GM12878 (cell line): ENCODE measurements around the gene HDAC8. TPM values are rescaled to one million over a fixed set of nuclear protein-coding genes. Genes with fewer than 3 reads are reported as not detected.

Experiments used
- ATAC-seq: fragments of 200-7000 bp; cut with Tn5 transposase; 3 replicates; pipeline ENCODE4 v1.9.1; 2020; ENCODE audit warnings: mild to moderate bottlenecking, moderate library complexity
- BruUV-seq: library from RNA; stranded (reverse); fragments of 400-500 nt; replicated peaks from 2 replicates; lab custom pipeline; 2021; lab: Mats Ljungman, UMichigan
- CTCF ChIA-PET: fragments of 300-600 bp; sonication (Branson Sonifier 250); formaldehyde crosslinking; extraction: SDS; loops from one replicate; lab custom pipeline; 2021; ENCODE audit warnings: inconsistent platforms; lab: Yijun Ruan, JAX
- POLR2A ChIA-PET: fragments of 350-600 bp; formaldehyde crosslinking; extraction: SDS; loops from one replicate; lab custom pipeline; 2021; ENCODE audit warnings: inconsistent platforms; lab: Charles Lee
- RAD21 ChIA-PET: fragments of 300-600 bp; sonication (Branson Sonifier 250); formaldehyde crosslinking; loops from one replicate; lab custom pipeline; 2023; ENCODE audit warnings: antibody characterized with exemption; ENCODE audit not compliant: unreplicated experiment; lab: Charles Lee
- SMC1A ChIA-PET: fragments of 300-600 bp; sonication (Branson Sonifier 250); formaldehyde crosslinking; loops from one replicate; lab custom pipeline; 2023; ENCODE audit not compliant: unreplicated experiment, uncharacterized antibody; lab: Charles Lee
- DNase-seq: peaks from one replicate; pipeline ENCODE4 v3.0.0-alpha.2; 2011; ENCODE audit warnings: low read depth, low spot score
- FAIRE-seq: peaks from 3 replicates; lab custom pipeline; 2011; peaks lifted over from hg19 to GRCh38; lab: Jason Lieb, UNC
- H2AFZ ChIP-seq: 2 replicates; pipeline ENCODE4 v1.6.0; 2011; ENCODE audit warnings: low read depth, low read length, control low read depth; ENCODE audit not compliant: control insufficient read depth
- H3K27ac ChIP-seq: 2 replicates; pipeline ENCODE4 v1.5.1; 2011; ENCODE audit warnings: control low read depth; ENCODE audit not compliant: control insufficient read depth, insufficient read depth
- H3K27me3 ChIP-seq, 2 experiments: replicated peaks in 1 of 2; 2 replicates each; pipeline versions ENCODE4 v1.6.0 to v1.6.1; 2011; ENCODE audit warnings: low read length in 1 of 2; ENCODE audit not compliant: control insufficient read depth in 2 of 2, insufficient read depth in 2 of 2
- H3K36me3 ChIP-seq, 2 experiments: 2 replicates each; pipeline ENCODE4 v1.5.1; 2011; ENCODE audit warnings: low read length in 1 of 2; ENCODE audit not compliant: control insufficient read depth in 2 of 2, insufficient read depth in 2 of 2
- H3K4me1 ChIP-seq: 2 replicates; pipeline ENCODE4 v1.6.1; 2011; ENCODE audit warnings: mild to moderate bottlenecking, low read length, moderate library complexity, mixed read lengths; ENCODE audit not compliant: control insufficient read depth, insufficient read depth
- H3K4me2 ChIP-seq: 2 replicates; pipeline ENCODE4 v1.6.0; 2011; ENCODE audit warnings: control low read depth; ENCODE audit not compliant: control insufficient read depth, insufficient read depth
- H3K4me3 ChIP-seq: fragments of 200-600 bp; sonication (generic); 2 replicates; pipeline ENCODE4 v1.5.1; 2016
- H3K79me2 ChIP-seq: 2 replicates; pipeline ENCODE4 v1.6.0; 2011; ENCODE audit warnings: low read length; ENCODE audit not compliant: control insufficient read depth, insufficient read depth
- H3K9ac ChIP-seq: 2 replicates; pipeline ENCODE4 v1.8.0; 2011; ENCODE audit warnings: low read length, control low read depth, mixed read lengths; ENCODE audit not compliant: control insufficient read depth, insufficient read depth
- H3K9me3 ChIP-seq: replicated peaks from 3 replicates; pipeline ENCODE4 v1.5.1; 2011; ENCODE audit warnings: mild to moderate bottlenecking, low read length; ENCODE audit not compliant: control insufficient read depth, insufficient read depth
- H4K20me1 ChIP-seq: 2 replicates; pipeline ENCODE4 v1.6.0; 2011; ENCODE audit not compliant: control insufficient read depth, insufficient read depth
- CHD2 ChIP-seq: IDR thresholded peaks from 2 replicates; pipeline ENCODE4 v1.6.1; 2011; ENCODE audit warnings: low read depth, low read length, improper control_type of control experiment, borderline replicate concordance
- CHD4 ChIP-seq: fragments of 200-600 bp; sonication (generic); IDR thresholded peaks from 2 replicates; pipeline ENCODE4 v1.6.1; 2016; ENCODE audit warnings: mild to moderate bottlenecking
- E2F4 ChIP-seq: IDR thresholded peaks from 2 replicates; pipeline ENCODE4 v1.6.1; 2012; ENCODE audit warnings: low read depth, low read length, improper control_type of control experiment
- E4F1 ChIP-seq: fragments of 450-650 bp; IDR thresholded peaks from 2 replicates; pipeline ENCODE4 v1.6.1; 2018; ENCODE audit warnings: borderline replicate concordance, mild to moderate bottlenecking; ENCODE audit not compliant: partially characterized antibody
- ESRRA ChIP-seq: IDR thresholded peaks from 2 replicates; pipeline ENCODE4 v1.6.1; 2012; ENCODE audit warnings: mild to moderate bottlenecking, low read length, improper control_type of control experiment
- KLF5 ChIP-seq: fragments of 450-650 bp; IDR thresholded peaks from 2 replicates; pipeline ENCODE4 v1.6.1; 2014; ENCODE audit warnings: mild to moderate bottlenecking; ENCODE audit not compliant: partially characterized antibody
- NFYA ChIP-seq: IDR thresholded peaks from 2 replicates; pipeline ENCODE4 v1.6.1; 2011; ENCODE audit warnings: low read depth, mild to moderate bottlenecking, low read length, improper control_type of control experiment, borderline replicate concordance
- RB1 ChIP-seq: fragments of 450-650 bp; formaldehyde crosslinking; IDR thresholded peaks from 2 replicates; pipeline ENCODE4 v1.6.1; 2017; ENCODE audit warnings: mild to moderate bottlenecking, borderline replicate concordance
- RBBP5 ChIP-seq: fragments of 200-600 bp; sonication (generic); conservative IDR thresholded peaks from 2 replicates; pipeline ENCODE4 v1.6.1; 2016
- RUNX3 ChIP-seq: IDR thresholded peaks from 2 replicates; pipeline ENCODE4 v1.6.1; 2012; ENCODE audit warnings: low read length, inconsistent platforms
- SMAD5 ChIP-seq: IDR thresholded peaks from 2 replicates; pipeline ENCODE4 v1.6.1; 2016; ENCODE audit warnings: antibody characterized with exemption, low read depth
- TBL1XR1 ChIP-seq: IDR thresholded peaks from 2 replicates; pipeline ENCODE4 v1.6.1; 2012; ENCODE audit warnings: low read depth, low read length, improper control_type of control experiment
- USF1 ChIP-seq: IDR thresholded peaks from 2 replicates; pipeline ENCODE4 v1.6.1; 2011; ENCODE audit warnings: borderline replicate concordance, low read depth, mild to moderate bottlenecking, moderate library complexity, mixed read lengths, low read length; ENCODE audit not compliant: insufficient read depth; ENCODE audit errors: extremely low read length
- ZBED1 ChIP-seq: IDR thresholded peaks from 2 replicates; pipeline ENCODE4 v1.6.1; 2016; ENCODE audit warnings: borderline replicate concordance
- ZNF24 ChIP-seq: fragments of 450-650 bp; IDR thresholded peaks from 2 replicates; pipeline ENCODE4 v1.6.1; 2017; ENCODE audit warnings: antibody characterized with exemption, mild to moderate bottlenecking
- ZNF274 ChIP-seq: IDR thresholded peaks from one replicate; pipeline ENCODE4 v1.8.0; 2011; ENCODE audit not compliant: insufficient read length, insufficient read depth
- ZNF592 ChIP-seq: fragments of 450-650 bp; IDR thresholded peaks from 2 replicates; pipeline ENCODE4 v1.6.1; 2017; ENCODE audit warnings: mild to moderate bottlenecking, moderate library complexity
- WGBS: methylation state at CpG from one replicate; pipeline ENCODE4 v1.1.6; 2016; ENCODE audit warnings: low lambda C conversion rate; ENCODE audit not compliant: insufficient replicate concordance, insufficient coverage; ENCODE audit errors: missing lambda C conversion rate; 5-methylcytosine and 5-hydroxymethylcytosine counted together
- in situ Hi-C: fragments of 300-500 bp; cut with MboI; formaldehyde crosslinking; loops from 9 replicates; pipeline ENCODE4 v1.14.3; 2018; ENCODE audit warnings: mixed read lengths
- intact Hi-C: fragments of 100-400 bp; cut with micrococcal nuclease; formaldehyde crosslinking; loops from one replicate; pipeline ENCODE4 v1.14.2; 2022; ENCODE audit not compliant: unreplicated experiment
- polyA plus RNA-seq, 11 experiments: library from polyadenylated mRNA; depleted of rRNA in 4 of 11; unstranded in 6 of 11; stranded (reverse) in 5 of 11; fragments of >200 nt; fragmentation: Nextera tagmentation in 4 of 11; fragmentation: Illumina TruSeq in 1 of 11; extraction: Ambion mirVana in 4 of 11; extraction: Trizol in 1 of 11; gene quantifications; 1 replicate in 1 of 11; 2 replicates in 10 of 11; pipeline versions ENCODE4 v1.2.1 to v1.2.3, GENCODE V29; 2011 to 2016; ENCODE audit warnings: inconsistent platforms in 2 of 11, missing spikeins in 2 of 11, low read depth in 1 of 11
- total RNA-seq, 4 experiments: library from RNA; depleted of rRNA in 3 of 4; stranded (reverse); fragments of >200 nt in 3 of 4; fragmentation: Illumina TruSeq in 1 of 4; extraction: Trizol in 1 of 4; gene quantifications; 2 replicates each; pipeline versions ENCODE4 v1.2.1 to v1.2.3, GENCODE V29; 2013 to 2021

Gene HDAC8
- total and polyA plus RNA-seq, 10 of the 15 experiments (the other 5 are each of a cell fraction or from before 2014, with no cell fraction given): 18.1 to 34.7 (median 29.1) TPM

GRCh38 chrX:72395237-72395636 lies 177.4 kb downstream of the HDAC8 start:
- intact Hi-C loops (no loop called here), in situ Hi-C loops (no loop called here)
- 89% methylated on average over 1 of the region's 1 CpG for WGBS
- no TSS peak for BruUV-seq
- no peak overlapping the region for H3K4me2 ChIP-seq
- no peak overlapping the region for H3K27ac ChIP-seq
- no peaks in the 10 kb centered on the region for H3K9me3 ChIP-seq
- TF ChIP-seq ZBED1 (no peak), E4F1 (no peak), ZNF24 (no peak), ZNF592 (no peak), RUNX3 (no peak), E2F4 (no peak), CHD2 (no peak), NFYA (no peak), USF1 (no peak), KLF5 (no peak), CHD4 (no peak), RBBP5 (no peak), RB1 (no peak), ZNF274 (no peak), SMAD5 (no peak), TBL1XR1 (no peak), ESRRA (no peak)
- H3K4me3 ChIP-seq: no peak overlapping the region
- H3K9ac ChIP-seq: no peak overlapping the region
- no peak for DNase-seq
- no peak overlapping the region for H2AFZ ChIP-seq
- H3K79me2 ChIP-seq: no peaks in the 10 kb centered on the region
- H3K4me1 ChIP-seq: no peaks in the 10 kb centered on the region
- CTCF ChIA-PET: no interaction called here
- SMC1A ChIA-PET: no interaction called here
- ATAC-seq: no peak
- H3K27me3 ChIP-seq: no peaks in the 10 kb centered on the region
- H4K20me1 ChIP-seq: no peaks in the 10 kb centered on the region
- RAD21 ChIA-PET: no interaction called here
- no peak for FAIRE-seq
- H3K36me3 ChIP-seq: no peaks in the 10 kb centered on the region
- POLR2A ChIA-PET: no interaction called here
